Endothelial cell of umbilical vein (primary cell): ENCODE measurements around the gene TMEM132E. TPM values are rescaled to one million over a fixed set of nuclear protein-coding genes. Genes with fewer than 3 reads are reported as not detected.

Experiments used
- BruUV-seq: library from RNA; stranded (reverse); fragments of 400-500 nt; replicated peaks from 2 replicates; lab custom pipeline; 2021; lab: Mats Ljungman, UMichigan
- CTCF ChIA-PET: fragments of 300-600, 350-600 bp; sonication (Branson Sonifier 250); formaldehyde crosslinking; loops from one replicate; lab custom pipeline; 2021; ENCODE audit warnings: antibody characterized with exemption, inconsistent platforms; lab: Charles Lee
- POLR2A ChIA-PET: fragments of 300-600, 350-600 bp; sonication (Branson Sonifier 250); formaldehyde crosslinking; loops from one replicate; lab custom pipeline; 2021; ENCODE audit warnings: antibody characterized with exemption, inconsistent platforms; lab: Charles Lee
- DNase-seq: peaks from one replicate; pipeline ENCODE4 v3.0.0-alpha.2; 2011; ENCODE audit warnings: low read depth, low spot score
- FAIRE-seq: peaks from 2 replicates; lab custom pipeline; 2011; peaks lifted over from hg19 to GRCh38; lab: Jason Lieb, UNC
- H2AFZ ChIP-seq: 2 replicates; pipeline ENCODE4 v1.6.0; 2012; ENCODE audit warnings: low read depth, low read length, control low read depth, inconsistent platforms
- H3K27ac ChIP-seq: 2 replicates; pipeline ENCODE4 v1.5.1; 2011; ENCODE audit warnings: low read depth, mild to moderate bottlenecking, control low read depth, low read length, moderate library complexity; ENCODE audit not compliant: insufficient read depth
- H3K27me3 ChIP-seq, 2 experiments: 2 replicates each; pipeline versions ENCODE4 v1.6.0 to v1.6.1; 2011; ENCODE audit warnings: low read length in 2 of 2, mixed read lengths in 1 of 2; ENCODE audit not compliant: control insufficient read depth in 2 of 2, insufficient read depth in 2 of 2
- H3K36me3 ChIP-seq, 2 experiments: 2 replicates in 1 of 2; 3 replicates in 1 of 2; pipeline ENCODE4 v1.5.1; 2011; ENCODE audit warnings: low read length in 2 of 2, mild to moderate bottlenecking in 1 of 2, moderate library complexity in 1 of 2; ENCODE audit not compliant: control insufficient read depth in 2 of 2, insufficient read depth in 2 of 2; ENCODE audit errors: extremely low read depth in 1 of 2
- H3K4me1 ChIP-seq: 3 replicates; pipeline ENCODE4 v1.5.1; 2011; ENCODE audit warnings: mild to moderate bottlenecking, low read length; ENCODE audit not compliant: control insufficient read depth, insufficient read depth; ENCODE audit errors: extremely low read depth
- H3K4me2 ChIP-seq: 2 replicates; pipeline ENCODE4 v1.6.1; 2011; ENCODE audit warnings: low read length, control low read depth, mixed read lengths; ENCODE audit not compliant: insufficient read depth
- H3K4me3 ChIP-seq, 3 experiments: fragments of 200-600 bp in 1 of 3; sonication (generic), shearing (Covaris generic) in 1 of 3; replicated peaks in 1 of 3; 2 replicates each; pipeline ENCODE4 v1.5.1; 2011 to 2016; ENCODE audit warnings: control low read depth in 3 of 3, low read length in 3 of 3, mild to moderate bottlenecking in 2 of 3, inconsistent platforms in 1 of 3, low read depth in 1 of 3, moderate library complexity in 1 of 3; ENCODE audit not compliant: insufficient read depth in 1 of 3
- H3K79me2 ChIP-seq: 2 replicates; pipeline ENCODE4 v1.6.0; 2012; ENCODE audit warnings: low read length, inconsistent platforms; ENCODE audit not compliant: control insufficient read depth, insufficient read depth
- H3K9ac ChIP-seq: replicated peaks from 2 replicates; pipeline ENCODE3; 2011; ENCODE audit warnings: low read length, control low read depth; ENCODE audit not compliant: insufficient read depth; ENCODE audit errors: extremely low read depth
- H3K9me1 ChIP-seq: replicated peaks from 3 replicates; pipeline ENCODE4 v1.6.0; 2011; ENCODE audit warnings: mild to moderate bottlenecking, low read length; ENCODE audit not compliant: control insufficient read depth, insufficient read depth; ENCODE audit errors: extremely low read depth
- H3K9me3 ChIP-seq: replicated peaks from 2 replicates; pipeline ENCODE4 v1.5.1; 2012; ENCODE audit warnings: low read length, inconsistent platforms; ENCODE audit not compliant: control insufficient read depth, insufficient read depth
- H4K20me1 ChIP-seq: replicated peaks from 2 replicates; pipeline ENCODE3; 2011; ENCODE audit warnings: mild to moderate bottlenecking, low read length; ENCODE audit not compliant: control insufficient read depth, insufficient read depth; ENCODE audit errors: extremely low read depth
- EZH2 ChIP-seq: IDR thresholded peaks from 2 replicates; pipeline ENCODE4 v1.6.1; 2012; ENCODE audit warnings: borderline replicate concordance, low read depth, mild to moderate bottlenecking, moderate library complexity, low read length, inconsistent platforms; ENCODE audit not compliant: severe bottlenecking
- FOS ChIP-seq: IDR thresholded peaks from 2 replicates; pipeline ENCODE4 v1.6.1; 2011; ENCODE audit warnings: mild to moderate bottlenecking, low read length, moderate library complexity, borderline replicate concordance; ENCODE audit not compliant: insufficient read depth
- GATA2 ChIP-seq: IDR thresholded peaks from 2 replicates; pipeline ENCODE4 v1.7.0; 2011; ENCODE audit warnings: low read depth, mild to moderate bottlenecking, moderate library complexity, mixed read lengths, low read length; ENCODE audit not compliant: insufficient read length, insufficient read depth
- JUN ChIP-seq: IDR thresholded peaks from 2 replicates; pipeline ENCODE4 v1.6.1; 2011; ENCODE audit warnings: borderline replicate concordance, low read depth; ENCODE audit not compliant: insufficient read length, insufficient read depth
- MYC ChIP-seq: IDR thresholded peaks from one replicate; pipeline ENCODE4 v1.6.1; 2011; ENCODE audit warnings: mild to moderate bottlenecking, low read depth, low read length
- POLR2A ChIP-seq: IDR thresholded peaks from 2 replicates; pipeline ENCODE4 v1.6.1; 2012; ENCODE audit warnings: low read depth, mild to moderate bottlenecking, control low read depth, low read length
- POLR2AphosphoS5 ChIP-seq: IDR thresholded peaks from 2 replicates; pipeline ENCODE4 v1.6.1; 2012; ENCODE audit warnings: low read depth, mild to moderate bottlenecking, control low read depth, low read length, moderate library complexity; ENCODE audit not compliant: insufficient read depth
- dilution Hi-C: fragments of 300-500 bp; cut with MboI; formaldehyde crosslinking; loops from one replicate; pipeline ENCODE4 v1.15.0; 2019; ENCODE audit warnings: low sequenced_read_pairs; ENCODE audit not compliant: extremely low pct_ligation_motif_present
- intact Hi-C: fragments of 100-400 bp; cut with micrococcal nuclease; formaldehyde crosslinking; loops from one replicate; pipeline ENCODE4 v1.10.0; 2022
- polyA plus RNA-seq, 4 experiments: library from polyadenylated mRNA; depleted of rRNA in 3 of 4; stranded (reverse) in 3 of 4; unstranded in 1 of 4; fragments of >200 nt; gene quantifications; 2 replicates each; pipeline versions ENCODE4 v1.2.1 to v1.2.3, GENCODE V29; 2011 to 2012; ENCODE audit warnings: missing spikeins in 1 of 4
- total RNA-seq: library from RNA; stranded (reverse); gene quantifications from 2 replicates; pipeline ENCODE4 v1.2.3, GENCODE V29; 2021
- TF ChIP-seq, protein P1 (sequence below), 2 donors: IDR thresholded peaks; 1 replicate in 1 of 2; 2 replicates in 1 of 2; pipeline ENCODE4 v1.5.1; 2011; ENCODE audit warnings: low read length in 2 of 2, mild to moderate bottlenecking in 2 of 2, moderate library complexity in 2 of 2, control low read depth in 1 of 2, inconsistent platforms in 1 of 2, low read depth in 1 of 2; ENCODE audit not compliant: insufficient read depth in 1 of 2; ENCODE audit errors: extremely low read depth in 1 of 2
- TF ChIP-seq, protein P2 (sequence below): IDR thresholded peaks from 2 replicates; pipeline ENCODE4 v1.6.1; 2011; ENCODE audit not compliant: insufficient read depth, insufficient read length

The TMEM132E gene
- total and polyA plus RNA-seq, 2 donors (not counting 3 experiments of a cell fraction or from before 2014, with no cell fraction given): not detected

DNA sequence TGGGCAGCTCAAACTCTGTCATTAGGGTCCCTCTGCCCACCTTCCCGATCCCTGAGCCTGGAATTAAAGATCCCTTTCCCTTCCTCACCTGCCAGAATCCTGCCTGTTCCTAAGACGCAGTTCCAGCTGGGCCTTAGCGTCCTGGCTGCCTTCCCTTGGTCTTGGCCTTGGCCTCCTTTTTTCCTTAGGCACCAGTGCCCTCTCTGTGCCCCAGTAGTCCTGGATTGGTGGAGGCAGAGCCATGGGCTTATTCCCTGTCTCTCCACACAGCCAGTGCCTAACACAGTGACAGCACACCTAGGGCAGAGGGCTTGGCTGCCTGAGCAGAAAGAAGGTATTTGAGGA, 3.5 kb downstream of the TMEM132E start:
- H3K4me1 ChIP-seq: no peaks in the 10 kb centered on the region
- TF ChIP-seq, protein P1, sequence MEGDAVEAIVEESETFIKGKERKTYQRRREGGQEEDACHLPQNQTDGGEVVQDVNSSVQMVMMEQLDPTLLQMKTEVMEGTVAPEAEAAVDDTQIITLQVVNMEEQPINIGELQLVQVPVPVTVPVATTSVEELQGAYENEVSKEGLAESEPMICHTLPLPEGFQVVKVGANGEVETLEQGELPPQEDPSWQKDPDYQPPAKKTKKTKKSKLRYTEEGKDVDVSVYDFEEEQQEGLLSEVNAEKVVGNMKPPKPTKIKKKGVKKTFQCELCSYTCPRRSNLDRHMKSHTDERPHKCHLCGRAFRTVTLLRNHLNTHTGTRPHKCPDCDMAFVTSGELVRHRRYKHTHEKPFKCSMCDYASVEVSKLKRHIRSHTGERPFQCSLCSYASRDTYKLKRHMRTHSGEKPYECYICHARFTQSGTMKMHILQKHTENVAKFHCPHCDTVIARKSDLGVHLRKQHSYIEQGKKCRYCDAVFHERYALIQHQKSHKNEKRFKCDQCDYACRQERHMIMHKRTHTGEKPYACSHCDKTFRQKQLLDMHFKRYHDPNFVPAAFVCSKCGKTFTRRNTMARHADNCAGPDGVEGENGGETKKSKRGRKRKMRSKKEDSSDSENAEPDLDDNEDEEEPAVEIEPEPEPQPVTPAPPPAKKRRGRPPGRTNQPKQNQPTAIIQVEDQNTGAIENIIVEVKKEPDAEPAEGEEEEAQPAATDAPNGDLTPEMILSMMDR (IDR thresholded peaks at IDR 0.05; ENCODE audit: extremely low read depth in 1 of 2, insufficient read depth in 1 of 2, low read depth in 1 of 2, low read length in 2 of 2): no peak
- TF ChIP-seq, protein P2, sequence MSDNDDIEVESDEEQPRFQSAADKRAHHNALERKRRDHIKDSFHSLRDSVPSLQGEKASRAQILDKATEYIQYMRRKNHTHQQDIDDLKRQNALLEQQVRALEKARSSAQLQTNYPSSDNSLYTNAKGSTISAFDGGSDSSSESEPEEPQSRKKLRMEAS: no peak
- TF ChIP-seq MYC: no peak
- no peak for TF ChIP-seq EZH2
- no peak for TF ChIP-seq JUN
- no peak for TF ChIP-seq GATA2
- no peak for TF ChIP-seq POLR2A
- no peak for TF ChIP-seq POLR2AphosphoS5
- TF ChIP-seq FOS: no peak
- ChIA-PET POLR2A (no interaction called here), CTCF (no interaction called here)
- dilution Hi-C loops: no loop called here
- no peaks in the 10 kb centered on the region for H3K9me3 ChIP-seq
- no peaks in the 10 kb centered on the region for H3K9me1 ChIP-seq
- H4K20me1 ChIP-seq: no peaks in the 10 kb centered on the region
- no peak overlapping the region for H3K9ac ChIP-seq
- intact Hi-C loops: no loop called here
- no peak overlapping the region for H3K4me2 ChIP-seq
- no peak overlapping the region for H3K4me3 ChIP-seq
- no TSS peak for BruUV-seq
- DNase-seq: no peak
- no peak overlapping the region for H3K27ac ChIP-seq
- H3K79me2 ChIP-seq: no peaks in the 10 kb centered on the region
- FAIRE-seq: no peak
- H2AFZ ChIP-seq: no peak overlapping the region
- H3K27me3 ChIP-seq: peaks cover 66 to 67% of the 10 kb centered on the region in 2 experiments
- no peaks in the 10 kb centered on the region for H3K36me3 ChIP-seq
